NCI-H510A treated with DMSO at 0.1 percent for 48 hours (cell line): ENCODE measurements around the gene OTOF.

Experiments
- DNase-seq: peaks from one replicate; lab custom pipeline; 2025; lab: John Stamatoyannopoulos, UW

OTOF gene

DNA sequence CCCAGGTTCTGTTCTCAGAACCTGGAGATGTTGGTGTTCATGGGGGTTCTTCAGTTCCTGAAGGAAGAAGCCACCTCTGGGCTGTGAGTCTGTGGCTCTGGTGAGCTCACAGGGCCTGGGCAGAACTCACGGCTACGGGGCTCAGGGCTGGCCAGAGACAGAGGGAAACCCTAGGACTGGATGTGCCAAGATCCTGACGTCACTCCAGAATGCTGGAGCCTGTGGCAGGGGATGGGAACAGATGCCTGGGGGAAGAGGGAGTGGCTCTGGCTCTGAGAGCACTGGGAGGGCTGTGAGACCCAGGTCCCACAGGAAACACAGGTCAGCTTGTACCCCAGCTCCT lies at the start of gene OTOF:
OTOF (minus strand) TSS at position 214 of the 343 bp plus-strand sequence.
- no peak for DNase-seq

DNA sequence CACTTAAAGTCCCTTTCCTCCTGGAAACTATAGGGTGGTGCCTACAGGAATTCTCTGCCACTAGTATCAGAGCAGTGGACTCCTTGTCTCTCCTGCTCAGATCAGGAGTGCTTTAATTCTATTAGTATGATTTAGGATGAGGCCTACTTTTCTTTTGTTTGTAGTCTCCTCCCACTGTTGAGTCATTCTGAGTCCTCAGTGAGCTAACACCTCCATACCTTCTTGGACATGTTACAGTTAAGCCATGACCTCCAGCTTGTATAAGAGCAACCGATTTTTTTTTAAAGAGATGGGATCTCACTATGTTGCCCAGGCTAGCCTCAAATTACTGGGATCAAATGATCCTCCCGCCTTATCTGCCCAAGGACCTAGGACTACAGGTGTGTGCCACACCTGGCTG lies 48.7 kb upstream of the OTOF start:
- no peak for DNase-seq

DNA sequence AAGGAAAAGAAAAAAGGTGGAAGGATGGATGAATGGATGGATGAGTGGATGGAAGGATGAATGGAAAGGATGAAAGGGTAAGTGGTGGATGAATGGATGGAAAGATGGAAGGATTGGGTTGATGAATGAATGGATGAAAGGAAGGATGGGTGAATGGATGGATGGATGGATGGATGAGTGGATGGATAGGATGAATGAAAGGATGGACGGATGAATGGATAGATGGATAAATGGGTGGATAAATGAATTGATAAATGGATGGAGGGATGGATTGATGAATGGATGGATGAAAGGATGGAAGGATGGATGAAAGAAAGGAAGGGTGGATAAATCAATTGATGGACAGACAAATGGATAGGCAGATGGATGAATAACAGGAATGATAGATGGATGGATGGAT lies 48.2 kb upstream of the OTOF start:
- DNase-seq = no peak

DNA sequence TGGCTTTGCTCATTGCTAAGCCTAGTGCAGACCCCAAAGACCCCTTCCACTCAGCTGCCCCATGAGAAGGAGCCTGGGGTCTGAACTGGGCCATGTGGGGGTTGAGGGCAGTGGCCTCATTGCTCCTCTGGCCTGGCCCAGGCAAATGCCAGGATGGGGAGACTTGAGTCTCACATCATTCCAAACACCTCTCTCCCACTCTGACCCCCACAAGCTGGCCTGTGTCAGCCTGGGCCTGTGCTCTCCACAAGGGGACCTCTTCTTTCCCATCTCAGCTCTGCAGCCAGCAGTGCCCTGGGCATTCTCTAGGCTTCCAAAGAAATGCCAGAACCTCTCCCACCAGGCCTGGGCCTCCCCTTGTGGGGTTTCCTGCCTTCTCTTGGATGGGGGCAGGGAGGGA lies 45.8 kb upstream of the OTOF start:
- no peak for DNase-seq

DNA sequence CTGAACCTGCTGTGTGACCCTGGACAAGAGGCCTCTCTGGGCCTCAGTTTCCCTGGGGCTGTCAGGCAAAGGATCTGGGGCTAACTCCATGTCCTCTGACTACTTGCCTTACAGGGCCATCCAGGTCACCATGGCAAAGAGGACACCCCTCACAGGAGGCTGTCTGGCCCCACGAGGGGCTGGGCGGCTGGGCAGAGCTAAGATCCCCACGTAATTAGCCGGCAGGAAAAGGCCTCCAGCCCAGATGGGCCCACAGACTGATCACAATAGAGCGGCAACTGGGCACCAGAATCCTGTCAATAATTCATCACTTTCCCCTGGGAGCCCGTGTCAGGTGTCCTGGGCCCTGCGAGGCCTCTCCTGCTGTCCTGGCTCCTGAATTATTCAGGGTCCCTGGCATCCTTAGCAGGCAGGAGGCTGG lies 44.8 kb upstream of the OTOF start:
- DNase-seq = no peak

DNA sequence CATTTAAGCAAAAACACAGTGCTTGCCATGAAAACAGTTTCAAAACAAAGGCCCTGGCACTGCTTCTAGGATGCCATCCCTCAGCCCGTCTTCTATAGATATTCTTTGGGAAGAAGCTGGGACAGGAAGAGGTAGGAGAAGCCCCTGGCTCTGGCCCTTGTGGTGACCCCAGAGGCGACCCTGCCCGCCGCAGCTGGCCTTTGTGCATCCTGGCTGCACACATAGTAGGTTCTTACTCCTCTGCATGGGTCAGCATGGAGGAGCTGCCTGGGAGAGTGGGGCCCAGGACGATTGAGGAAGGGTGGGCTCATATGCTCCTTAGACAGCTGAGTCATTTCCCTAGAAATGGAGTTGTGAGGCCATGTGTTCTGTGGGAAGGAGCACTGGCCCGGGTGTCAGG lies 44.4 kb upstream of the OTOF start:
- no peak for DNase-seq

DNA sequence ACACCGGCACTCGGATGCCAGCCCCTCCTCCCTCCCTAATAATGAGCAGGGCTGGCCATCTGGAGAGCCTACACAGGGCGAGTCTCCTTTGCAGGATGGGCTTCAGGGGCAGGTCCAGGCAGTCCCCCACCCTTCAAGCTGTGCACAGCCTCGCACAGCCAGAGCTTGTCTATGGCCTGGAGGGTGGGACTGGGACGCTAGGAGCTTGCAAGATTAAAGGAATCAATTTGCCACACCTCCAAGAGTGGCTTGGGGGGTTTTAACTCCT lies 43.9 kb upstream of the OTOF start:
- DNase-seq = no peak

DNA sequence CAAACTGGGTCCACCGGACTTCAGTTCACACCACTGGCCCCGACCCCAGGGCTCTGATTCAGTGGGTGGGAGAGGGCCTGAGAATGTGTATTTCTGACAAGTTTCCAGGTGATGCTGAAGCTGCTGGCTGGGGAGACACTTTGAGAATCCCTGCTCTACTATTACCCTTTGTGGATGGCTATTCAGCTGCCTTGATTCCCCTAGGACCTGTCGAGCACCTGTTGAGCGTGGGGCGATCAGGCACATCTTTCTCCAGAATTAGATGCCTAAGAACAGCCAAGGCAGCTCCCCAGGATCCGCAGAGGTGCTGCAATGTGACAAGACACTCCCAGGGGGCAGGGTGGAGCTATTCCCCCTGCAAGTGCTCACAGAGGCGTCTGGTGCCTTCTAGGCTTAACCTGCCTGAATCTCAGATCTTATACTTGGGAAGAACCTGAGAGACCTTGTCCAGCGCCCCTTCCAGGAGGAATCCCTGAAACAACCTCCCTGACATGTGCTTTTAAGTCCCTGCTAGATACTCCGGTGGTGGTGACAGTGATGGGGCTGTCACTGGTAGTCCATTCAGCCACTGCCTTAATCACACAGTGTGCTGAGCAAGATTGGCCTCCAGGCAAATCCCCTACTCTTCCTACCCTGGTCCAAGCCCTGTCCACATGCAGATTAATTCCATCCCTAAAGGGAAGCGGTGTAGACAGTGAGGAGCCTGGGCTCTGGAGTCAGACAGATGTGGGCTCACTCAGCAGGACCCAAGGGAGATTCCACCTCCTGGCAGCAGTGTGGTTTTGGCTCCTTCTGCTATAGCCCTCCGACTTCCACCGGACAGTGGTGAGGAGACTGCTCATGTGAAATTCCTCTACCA lies 43.4 kb upstream of the OTOF start:
- DNase-seq = peak; percentile 28

DNA sequence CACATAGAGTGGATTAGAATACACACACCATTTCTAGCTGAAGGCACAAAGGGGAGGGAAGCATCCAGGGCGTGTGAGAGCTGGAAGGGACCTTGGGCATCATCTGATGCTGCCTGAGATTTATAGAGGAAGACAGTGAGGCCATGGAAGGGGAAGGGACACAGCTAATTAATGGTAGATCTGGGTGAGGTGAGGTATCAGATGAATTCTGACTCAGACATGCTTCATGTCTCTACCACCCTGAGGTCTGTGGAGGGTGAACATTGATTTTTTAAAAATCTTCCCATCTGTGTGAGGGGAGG lies 42.2 kb upstream of the OTOF start:
- no peak for DNase-seq

DNA sequence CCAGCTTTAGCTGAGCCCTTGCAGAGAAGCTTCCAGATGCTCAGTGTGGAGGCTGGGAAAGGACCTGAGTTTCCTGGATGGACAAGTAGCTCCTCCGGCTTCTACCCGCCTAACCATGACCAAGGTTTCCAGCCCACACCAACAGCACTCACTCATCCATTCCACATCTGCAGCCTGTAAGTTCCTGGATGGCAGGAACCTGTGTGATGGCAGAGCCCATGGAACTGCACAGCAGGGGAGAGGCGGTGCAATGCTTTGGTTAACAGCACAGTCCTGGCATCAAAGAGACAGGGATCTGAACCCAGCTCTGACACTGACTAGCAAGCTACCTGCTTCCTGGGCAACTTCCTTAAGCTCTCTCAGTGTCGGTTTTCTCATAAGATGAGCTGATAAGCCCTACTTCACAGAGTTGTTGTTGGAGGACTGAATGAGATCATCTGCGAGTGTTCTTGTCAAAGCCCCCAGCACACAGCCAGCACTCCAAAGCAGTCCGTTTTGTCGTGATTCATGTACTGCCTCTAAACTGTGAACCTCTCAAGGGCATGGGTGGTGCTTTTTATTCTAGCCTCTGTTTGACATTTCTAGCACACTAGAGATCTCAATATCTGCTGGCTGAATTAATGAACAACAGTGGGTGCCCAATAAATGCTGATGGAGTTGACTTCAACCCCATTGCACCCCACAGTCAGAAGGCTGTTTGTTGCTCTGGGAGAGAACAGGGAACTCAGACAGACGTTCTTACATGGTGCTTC lies 41.6 kb upstream of the OTOF start:
- DNase-seq = no peak

DNA sequence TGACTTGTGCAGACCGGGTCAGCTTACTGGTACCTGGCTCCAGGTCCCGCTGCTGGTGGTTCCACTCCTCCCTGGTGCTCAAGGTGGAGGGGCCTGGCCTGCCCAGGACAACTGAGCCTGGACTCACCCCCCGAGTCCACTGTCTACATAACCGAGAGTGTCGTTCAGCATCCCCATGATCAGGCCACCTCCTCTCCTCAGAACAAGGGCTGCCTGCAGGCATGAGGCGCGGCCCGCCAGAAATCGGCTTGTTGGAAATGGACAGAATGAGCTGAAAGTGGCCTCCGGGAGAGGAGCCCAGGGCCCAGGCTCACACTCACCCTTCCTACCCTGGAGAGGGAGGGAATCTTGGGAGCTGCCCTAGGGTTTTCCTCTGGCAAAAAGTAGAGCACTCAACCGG lies 38.9 kb upstream of the OTOF start:
- DNase-seq = no peak

DNA sequence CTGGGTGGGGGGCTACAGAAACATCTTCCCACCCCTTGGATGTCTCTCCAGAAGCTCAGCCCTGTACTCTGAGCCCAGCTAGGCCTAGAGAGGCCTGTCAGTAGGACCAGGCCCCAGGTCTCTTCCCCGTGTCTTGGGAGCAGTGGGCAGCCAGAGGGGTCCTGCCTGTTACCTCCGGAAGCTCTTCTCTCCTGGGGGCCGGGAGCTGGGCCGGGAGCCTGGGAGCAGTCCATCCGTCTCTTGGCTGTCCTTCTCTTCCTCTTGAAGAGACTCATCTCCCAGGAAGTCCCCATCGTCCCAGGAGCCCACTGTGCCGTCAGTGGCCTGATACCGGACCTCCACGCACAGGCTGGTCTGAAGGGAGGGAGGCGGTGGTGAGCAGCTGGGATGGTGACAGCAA lies 38.3 kb upstream of the OTOF start:
- DNase-seq = no peak

DNA sequence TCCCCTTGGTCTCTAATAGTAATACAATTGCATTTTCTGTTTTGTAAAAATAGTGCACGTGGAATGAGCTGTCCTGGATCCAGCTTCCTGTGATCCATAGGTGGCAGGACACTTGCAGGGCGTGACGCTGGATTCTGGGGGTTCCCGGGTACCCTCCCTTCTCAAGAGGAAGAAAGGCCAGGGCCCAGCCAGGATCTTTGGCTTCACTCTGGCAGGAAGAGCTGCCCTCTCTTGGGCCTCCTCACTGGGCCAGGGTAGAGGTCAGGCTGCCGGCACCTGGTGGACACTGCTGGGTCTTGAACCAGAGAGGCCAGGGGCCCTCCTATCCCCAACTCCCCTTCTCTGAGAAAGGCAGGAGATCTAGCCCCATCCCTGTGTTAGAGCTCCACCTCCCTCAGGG lies 37.8 kb upstream of the OTOF start:
- no peak for DNase-seq

DNA sequence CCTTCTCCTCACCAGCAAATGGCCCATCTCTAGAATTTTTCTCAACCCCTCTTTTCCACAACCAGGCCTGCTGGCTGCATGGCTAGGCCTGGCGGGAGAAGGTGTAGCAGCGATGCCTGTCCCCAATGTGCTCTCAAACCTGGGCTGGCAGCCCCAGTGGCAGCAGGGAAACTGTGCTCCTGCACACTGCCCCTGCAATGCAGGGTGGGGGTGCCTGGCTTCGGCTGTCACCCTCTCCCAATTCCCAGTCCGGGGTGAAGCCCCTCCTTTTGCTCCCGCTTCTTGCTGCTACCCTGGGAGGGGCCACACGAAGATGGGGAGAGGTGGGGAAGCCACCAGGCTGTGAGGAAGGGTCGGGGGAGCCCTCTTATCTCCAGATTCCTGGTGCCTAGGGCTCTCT lies 36.1 kb upstream of the OTOF start:
- no peak for DNase-seq

DNA sequence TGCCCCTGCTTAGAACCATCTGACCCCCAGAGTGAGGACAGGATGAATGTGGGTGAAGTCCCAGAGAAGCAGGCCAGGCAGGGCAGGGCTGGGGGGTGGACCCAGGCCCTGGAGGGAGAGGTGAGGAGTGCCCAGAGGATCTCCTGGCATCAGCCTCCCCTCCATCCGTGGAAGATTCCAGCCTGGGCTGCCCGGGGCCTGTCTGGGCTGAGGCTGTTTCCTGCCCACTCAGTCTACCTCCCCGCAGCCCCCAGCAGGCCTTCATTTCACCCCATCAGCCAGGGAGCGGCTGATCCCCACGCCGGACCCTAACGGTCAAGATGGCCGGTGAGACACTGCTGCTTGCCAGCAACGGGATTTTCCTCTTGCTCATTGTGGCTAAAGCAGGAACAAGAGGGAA lies 35.3 kb upstream of the OTOF start:
- no peak for DNase-seq

DNA sequence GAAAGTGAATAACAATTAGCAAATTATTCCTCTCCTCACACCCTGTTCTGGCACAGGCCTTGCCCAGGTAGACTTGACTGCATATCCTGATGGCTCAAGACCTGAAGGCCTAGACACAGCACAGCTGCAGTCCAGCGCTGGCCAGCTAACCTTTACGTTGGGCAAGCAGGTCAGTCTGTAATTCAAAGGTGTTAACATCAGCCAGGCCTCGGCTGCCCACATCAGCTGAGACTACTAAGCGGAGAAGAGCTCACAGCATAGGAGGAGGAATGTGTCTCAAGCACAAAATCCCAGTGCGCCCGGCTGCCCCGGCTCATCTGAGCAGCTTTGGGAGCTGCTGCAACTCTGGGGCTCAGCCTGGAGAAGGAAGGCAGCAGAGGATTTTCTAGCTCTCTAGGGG lies 33.5 kb upstream of the OTOF start:
- no peak for DNase-seq

DNA sequence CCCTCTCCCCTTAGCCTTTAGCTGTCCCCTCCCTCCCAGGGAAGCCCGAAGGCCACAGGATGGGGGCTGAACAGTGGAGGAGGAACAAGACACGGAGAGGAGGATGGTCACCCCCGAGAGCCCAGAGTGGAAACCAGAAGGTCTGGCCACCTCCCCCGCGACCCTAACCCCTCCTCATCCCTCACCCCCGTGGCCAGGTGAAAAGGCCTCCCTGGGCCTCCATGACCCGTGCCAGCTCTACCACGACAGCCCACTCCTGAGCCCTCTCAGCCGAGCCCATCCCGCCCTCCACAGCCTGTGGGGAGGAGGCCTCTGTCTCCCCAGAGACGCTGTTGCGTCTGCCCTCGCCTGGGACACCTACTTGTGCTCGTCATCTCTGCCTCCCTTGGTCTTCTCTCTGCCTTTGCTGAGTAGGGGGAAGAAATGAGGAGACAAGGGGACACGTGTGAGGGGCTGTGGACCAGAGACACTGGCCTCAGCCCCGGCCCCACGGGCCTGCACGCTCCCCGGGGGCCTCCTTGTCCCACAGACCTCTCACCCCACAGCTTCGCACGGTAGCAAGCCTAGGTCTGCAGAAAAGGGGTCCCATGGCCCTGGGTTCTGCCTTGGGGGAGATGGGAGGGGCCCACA lies 32.5 kb upstream of the OTOF start:
- DNase-seq = no peak

DNA sequence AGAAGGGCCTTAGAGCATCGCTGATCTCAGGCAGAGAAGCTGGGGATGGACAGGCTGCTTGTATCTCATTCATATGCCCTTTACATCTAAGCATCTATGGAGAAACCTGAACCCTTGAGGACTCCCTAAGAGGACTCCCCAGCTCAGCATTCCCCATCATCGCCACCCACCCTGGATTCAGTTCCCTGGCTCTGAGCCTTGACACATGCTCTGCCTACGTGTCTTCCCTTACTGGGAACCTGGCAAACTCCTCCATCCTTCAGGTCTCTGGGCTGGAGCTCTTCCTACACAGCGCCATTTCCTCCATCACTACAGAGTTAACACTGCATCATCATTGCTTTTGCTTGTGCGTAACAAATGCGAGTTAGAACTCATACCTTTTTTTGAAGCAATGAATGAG lies 31.2 kb upstream of the OTOF start:
- DNase-seq = no peak

DNA sequence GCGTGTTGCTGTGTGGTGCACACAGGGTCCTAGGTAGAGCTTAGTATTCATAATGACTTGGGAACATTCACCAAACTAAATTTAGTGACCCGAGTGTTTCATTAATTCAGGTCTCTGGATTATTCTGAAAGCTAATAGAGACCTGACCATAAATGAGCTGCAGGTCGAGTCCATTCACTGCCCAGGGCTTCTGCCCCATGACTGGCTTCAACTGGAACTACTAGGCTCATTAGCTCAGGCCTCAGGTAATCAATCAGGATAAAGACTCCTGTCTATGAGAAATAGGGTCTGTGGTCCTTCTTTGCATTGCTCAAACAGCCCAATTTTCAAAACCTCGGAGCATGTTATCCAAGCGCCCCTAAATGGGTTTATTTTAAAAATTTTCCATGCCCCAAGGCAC lies 30.0 kb upstream of the OTOF start:
- no peak for DNase-seq

DNA sequence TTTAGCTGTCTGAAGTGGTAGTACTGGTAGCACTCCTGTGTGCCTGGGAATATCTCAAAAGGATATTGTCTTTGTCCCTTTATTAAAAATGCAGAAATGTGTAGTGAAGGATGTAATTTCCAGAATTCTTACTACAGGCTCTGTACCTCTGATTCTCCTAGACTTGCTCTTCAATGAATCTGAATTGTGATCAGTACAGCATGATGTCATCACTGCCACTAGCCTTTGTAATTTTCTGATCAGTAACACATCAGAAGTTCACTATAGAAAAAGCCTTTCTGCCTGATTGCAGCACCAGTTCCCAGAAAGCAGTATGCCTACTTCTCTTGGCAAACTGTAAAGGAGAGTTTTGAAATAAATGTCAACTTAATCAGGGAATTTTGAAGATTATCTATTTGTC lies 29.2 kb upstream of the OTOF start:
- no peak for DNase-seq

DNA sequence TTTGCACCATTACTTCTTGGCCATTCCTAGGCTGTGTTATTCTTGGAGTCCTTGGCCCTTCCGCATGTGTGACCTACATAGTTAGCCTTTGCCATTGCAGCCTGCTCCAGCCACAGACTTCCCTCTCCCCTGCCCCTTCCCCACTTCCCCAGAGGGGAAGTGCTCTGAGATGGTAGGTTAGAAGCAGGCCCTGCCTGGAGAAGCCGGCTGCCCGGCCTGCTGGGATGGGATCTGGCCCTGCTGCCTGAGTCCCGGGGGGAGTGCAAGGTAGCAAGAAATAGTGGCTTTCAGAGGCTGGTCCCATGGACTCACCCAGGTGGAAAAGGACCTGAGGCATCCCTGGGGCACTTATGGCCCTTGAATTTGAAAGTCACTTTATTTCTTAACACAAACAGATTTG lies 28.4 kb upstream of the OTOF start:
- DNase-seq = no peak

DNA sequence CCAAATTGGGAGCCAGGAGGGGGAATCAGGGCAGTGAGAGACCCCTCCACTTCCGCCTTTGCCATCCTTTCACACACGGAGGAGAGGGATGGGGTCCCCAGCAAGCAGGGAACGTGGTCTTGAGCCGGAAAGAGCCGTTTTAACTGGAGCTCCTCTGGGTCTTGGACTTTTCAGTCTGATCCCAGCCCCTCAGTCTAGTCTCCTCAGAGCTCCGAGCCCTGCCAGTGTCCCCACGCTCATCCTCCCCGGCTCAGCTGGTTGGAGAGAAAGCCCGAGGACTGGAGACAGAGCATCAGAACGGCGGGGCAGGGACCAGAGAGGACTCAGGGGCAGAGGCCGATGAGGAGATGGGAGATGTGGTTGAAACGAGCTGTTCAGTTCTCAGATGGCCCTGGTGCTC lies 26.1 kb upstream of the OTOF start:
- DNase-seq = no peak

DNA sequence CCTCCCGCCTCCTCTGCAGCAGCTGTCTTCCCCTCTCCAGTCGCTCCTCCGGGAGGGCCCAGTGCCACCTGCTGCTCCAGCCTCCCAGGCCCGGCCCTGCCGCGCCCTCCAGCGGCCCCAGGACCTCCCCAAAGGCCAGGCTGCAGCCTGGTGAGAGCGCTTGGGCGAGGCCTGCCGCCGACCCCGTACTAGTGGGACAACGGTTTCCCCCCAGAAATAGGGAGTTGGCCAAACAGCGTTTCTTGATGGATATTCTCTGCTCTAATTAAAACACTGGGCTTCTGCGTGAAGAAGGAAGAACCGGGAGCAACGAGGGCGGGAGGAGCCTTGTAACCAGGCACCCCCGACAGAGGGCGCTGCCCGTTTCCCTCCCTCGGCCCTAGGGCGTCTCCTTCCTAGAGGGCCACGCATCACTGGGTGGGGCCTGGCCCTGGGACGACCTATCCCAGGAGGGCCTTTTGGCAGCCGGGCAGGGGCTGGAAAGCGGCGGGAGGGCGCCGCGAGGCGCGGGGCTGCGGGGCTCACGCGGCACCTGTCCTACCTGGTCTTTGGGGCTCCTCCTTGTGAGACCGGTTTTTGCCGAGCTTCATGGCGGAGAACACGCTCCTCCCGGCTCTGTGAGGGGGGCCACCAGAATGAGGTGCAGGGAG lies 25.4 kb upstream of the OTOF start:
- DNase-seq = peak; percentile 92
